Hepatocyte (in vitro differentiated cells): ENCODE results near the gene C1orf53.

ENCODE experiments used
- EZH2 ChIP-seq: fragments of 200-600 bp; sonication (generic); IDR thresholded peaks from 2 replicates; pipeline ENCODE4 v1.6.1; 2016; ENCODE audit warnings: antibody characterized with exemption, mild to moderate bottlenecking, borderline replicate concordance
- EZH2phosphoT487 ChIP-seq: fragments of 200-600 bp; sonication (generic); IDR thresholded peaks from one replicate; pipeline ENCODE4 v1.6.1; 2018; ENCODE audit warnings: antibody characterized with exemption, mild to moderate bottlenecking, low read depth, moderate library complexity; ENCODE audit not compliant: unreplicated experiment, severe bottlenecking
- TF ChIP-seq, protein P1 (sequence below): fragments of 200-600 bp; sonication (generic); IDR thresholded peaks from 2 replicates; pipeline ENCODE4 v1.5.1; 2016; ENCODE audit warnings: antibody characterized with exemption, mild to moderate bottlenecking; ENCODE audit not compliant: poor library complexity

DNA sequence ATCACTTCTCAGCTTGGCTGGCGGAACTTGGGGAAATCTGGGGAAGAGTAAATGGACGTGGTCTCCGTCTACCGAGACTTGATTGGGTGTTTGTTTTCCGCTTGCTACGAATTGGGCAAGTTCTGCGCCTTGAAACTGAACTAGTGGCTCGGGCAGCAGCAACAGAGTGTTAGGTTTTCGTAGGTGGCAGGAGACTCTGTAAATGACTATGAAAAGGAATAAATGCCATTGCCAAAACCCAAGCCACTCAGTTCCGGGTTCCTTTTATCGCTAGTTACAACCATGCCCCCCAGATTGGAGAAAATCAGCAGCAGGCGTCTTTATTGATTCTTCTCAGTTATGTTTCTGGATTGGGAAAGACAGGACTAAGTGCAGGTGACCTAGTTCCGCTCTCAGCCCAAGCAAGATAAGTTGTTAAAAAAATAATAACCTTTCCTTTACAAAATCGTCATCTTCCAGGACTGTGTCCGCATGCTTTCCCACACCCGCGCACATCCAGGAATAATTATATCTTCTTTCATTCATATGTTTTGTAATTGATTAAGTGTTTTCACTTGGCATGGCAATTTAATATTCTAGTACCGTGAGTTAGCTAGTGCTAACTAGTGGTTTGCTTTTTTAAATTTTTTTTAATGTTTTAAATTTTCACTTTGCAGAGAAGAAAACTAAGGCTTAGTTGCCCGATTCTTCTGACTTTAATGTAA lies 18.1 kb downstream of the C1orf53 start:
- TF ChIP-seq, protein P1, sequence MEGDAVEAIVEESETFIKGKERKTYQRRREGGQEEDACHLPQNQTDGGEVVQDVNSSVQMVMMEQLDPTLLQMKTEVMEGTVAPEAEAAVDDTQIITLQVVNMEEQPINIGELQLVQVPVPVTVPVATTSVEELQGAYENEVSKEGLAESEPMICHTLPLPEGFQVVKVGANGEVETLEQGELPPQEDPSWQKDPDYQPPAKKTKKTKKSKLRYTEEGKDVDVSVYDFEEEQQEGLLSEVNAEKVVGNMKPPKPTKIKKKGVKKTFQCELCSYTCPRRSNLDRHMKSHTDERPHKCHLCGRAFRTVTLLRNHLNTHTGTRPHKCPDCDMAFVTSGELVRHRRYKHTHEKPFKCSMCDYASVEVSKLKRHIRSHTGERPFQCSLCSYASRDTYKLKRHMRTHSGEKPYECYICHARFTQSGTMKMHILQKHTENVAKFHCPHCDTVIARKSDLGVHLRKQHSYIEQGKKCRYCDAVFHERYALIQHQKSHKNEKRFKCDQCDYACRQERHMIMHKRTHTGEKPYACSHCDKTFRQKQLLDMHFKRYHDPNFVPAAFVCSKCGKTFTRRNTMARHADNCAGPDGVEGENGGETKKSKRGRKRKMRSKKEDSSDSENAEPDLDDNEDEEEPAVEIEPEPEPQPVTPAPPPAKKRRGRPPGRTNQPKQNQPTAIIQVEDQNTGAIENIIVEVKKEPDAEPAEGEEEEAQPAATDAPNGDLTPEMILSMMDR, result no peak
- TF ChIP-seq EZH2phosphoT487, result peak; percentile 24
- TF ChIP-seq EZH2, result no peak
